HG02678 (cell line): Measurements from ENCODE around the gene DDX6.
"Not testable (repeated sequence)": the region's sequence is repeated elsewhere in the genome, so short reads cannot be mapped to it uniquely, and the experiment has no call there.

Source experiments
- ATAC-seq: cut with Tn5 transposase; IDR thresholded peaks from one replicate; pipeline ENCODE4 v1.9.1; 2021; ENCODE audit warnings: mild to moderate bottlenecking, moderate library complexity; ENCODE audit not compliant: unreplicated experiment

Gene DDX6, protein sequence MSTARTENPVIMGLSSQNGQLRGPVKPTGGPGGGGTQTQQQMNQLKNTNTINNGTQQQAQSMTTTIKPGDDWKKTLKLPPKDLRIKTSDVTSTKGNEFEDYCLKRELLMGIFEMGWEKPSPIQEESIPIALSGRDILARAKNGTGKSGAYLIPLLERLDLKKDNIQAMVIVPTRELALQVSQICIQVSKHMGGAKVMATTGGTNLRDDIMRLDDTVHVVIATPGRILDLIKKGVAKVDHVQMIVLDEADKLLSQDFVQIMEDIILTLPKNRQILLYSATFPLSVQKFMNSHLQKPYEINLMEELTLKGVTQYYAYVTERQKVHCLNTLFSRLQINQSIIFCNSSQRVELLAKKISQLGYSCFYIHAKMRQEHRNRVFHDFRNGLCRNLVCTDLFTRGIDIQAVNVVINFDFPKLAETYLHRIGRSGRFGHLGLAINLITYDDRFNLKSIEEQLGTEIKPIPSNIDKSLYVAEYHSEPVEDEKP

GRCh38 chr11:118791111-118791960 is at the start of gene DDX6:
TSS of gene DDX6 (minus strand) at chr11:118791164. CDS start at chr11:118786251, 4,913 bp downstream.
- peak; percentile 48 for ATAC-seq

DNA sequence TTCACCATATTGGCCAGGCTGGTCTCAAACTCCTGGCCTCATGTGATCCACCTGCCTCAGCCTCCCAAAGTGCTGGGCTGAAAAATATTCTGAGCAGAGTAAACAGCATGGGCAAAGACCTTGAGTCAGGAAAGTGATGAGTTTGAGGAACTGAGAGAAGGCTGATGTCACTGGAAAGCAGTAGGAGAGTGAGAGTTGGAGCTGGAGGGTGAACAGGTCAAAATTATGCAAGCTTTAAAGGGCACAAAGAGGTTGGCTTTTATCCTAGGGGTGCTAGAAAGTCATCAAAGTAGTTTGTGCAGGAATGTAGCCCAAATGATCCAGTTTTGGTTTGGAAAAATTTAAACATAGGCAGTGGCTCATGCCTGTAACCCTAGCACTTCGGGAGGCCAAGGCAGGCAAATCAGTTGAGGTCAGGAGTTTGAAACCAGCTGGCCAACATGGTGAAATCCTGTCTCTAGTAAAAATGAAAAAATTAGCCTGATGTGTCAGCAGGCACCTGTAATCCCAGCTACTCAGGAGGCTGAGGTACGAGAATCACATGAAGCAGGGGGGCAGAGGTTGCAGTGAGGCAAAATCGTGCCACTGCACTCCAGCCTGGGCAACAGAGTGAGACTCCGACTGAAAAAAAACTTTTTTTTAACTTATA is 48.1 kb upstream of the DDX6 start:
- peak; percentile 76 for ATAC-seq

GRCh38 chr11:118837868-118838267 is 46.9 kb upstream of the DDX6 start:
- no peak for ATAC-seq

- no peak for ATAC-seq
Observed at GRCh38 chr11:118834427-118835028, 43.6 kb upstream of the DDX6 start.

GRCh38 chr11:118827118-118827517 is 36.2 kb upstream of the DDX6 start:
- no peak for ATAC-seq

DNA sequence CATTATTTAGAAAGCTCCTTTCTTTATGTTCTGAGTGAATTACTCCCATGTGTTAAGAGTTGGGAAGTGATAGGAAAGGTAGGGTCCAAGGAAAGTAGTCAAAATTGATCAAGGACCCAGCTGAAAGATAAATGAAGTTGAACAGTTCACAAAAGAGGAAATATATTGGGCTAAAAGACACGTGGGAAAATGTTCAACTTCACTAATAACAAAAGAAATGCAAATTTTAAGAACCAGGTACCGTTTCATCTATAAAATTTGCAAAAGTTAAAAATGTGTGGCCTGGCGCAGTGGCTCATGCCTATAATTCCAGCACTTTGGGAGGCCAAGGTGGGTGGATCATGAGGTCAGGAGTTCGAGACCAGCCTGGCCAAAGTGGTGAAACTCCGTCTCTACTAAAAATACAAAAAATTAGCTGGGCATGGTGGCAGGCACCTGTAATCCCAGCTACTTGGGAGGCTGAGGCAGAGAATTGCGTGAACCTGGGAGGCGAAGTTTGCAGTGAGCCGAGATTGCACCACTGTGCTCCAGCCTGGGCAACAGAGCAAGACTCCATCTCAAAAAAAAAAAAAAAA is 32.1 kb upstream of the DDX6 start:
- ATAC-seq = not testable (repeated sequence)

DNA sequence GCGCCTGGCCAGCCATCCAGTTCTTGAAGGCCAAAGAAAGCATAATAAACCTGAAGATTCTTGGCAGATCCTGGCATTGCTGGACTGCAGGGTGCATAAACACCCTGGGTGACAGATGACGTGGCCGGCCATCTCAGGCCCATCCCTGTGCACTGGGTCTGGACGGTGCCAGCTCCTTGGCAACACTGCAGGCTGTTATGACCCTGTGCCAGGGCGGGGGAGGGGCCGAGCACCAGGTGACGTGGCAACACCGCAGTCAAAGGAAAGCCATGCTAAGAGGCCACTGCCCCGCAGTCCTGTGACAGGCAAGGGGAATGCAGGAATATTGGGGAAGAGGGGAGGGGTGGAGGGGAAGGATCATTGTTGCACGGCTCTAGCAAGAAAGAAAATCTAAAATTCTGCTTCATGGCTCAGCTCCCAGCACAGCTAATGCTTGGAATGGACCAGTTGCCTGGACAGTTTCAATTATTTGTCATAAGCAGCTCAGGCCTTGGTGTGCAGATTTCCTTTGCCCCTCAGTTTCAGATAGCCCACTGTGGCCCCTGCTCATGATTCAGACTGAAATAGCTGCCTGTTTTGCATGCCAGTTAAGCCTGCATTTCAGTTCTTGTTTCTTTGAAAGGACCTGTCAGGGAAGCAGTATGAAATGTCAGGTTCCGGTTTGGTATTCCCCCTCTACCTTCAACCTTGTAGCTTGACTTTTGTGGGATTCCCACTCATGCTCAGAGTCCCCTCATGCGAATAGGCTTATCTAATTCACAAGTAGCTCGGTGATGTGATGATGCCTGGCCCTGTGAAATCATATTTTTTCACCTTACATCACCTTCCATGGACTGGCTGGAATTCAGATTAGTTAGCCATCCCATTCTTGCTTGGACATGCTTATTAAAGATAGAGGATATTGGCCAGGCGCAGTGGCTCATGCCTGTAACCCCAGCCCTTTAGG is 29.7 kb upstream of the DDX6 start:
- ATAC-seq = peak; percentile 91

GRCh38 chr11:118820025-118820379 is 29.0 kb upstream of the DDX6 start:
- not testable (repeated sequence) for ATAC-seq

DNA sequence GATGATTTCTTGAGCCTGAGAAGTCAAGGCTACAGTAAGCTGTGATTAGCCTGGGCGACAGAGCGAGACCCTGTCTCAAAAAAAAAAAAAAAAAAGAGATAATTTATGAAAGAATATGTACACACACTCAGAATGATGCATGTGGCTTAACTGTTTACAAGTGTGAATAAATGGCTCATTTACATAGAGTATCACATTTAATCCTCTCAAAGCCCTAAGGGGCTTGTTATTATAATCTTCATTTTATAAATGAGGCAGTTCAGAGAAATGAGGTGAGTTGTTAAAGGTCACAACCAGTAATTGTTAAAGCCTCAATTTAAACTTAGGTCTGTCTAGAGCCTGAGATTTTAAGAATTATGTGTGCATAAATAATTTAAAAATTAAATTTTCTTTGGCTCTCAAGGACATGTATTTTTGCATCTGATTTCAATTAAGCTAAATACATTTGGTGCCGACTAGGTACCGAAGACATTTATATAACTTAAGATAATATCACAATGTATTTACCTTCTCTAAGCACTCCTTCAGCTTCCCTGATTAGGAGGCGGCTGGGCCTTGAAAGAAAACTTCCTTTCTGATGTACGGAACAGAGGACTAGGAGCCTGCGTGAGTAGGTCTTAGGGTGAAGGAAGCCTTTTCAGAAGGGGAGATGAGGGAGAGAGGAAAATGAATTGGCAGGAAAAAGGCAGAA is 28.5 kb upstream of the DDX6 start:
- no peak for ATAC-seq

DNA sequence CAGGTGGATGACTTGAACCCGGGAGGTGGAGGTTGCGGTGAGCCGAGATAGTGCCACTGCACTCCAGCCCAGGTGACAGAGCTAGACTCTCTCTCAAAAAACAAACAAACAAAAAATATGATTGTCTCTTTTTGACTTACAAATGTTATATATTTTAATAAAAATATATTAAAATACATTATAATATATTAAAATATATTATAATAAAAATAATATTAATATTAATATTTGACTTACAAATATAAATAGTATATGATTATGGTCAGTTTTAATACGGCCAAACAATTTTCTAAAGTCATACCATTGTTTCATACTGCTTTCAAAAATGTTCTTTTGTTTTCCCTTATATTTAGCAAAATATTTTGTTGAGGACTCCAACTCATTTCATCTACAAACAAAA is 27.2 kb upstream of the DDX6 start:
- no peak for ATAC-seq

- no peak for ATAC-seq
Observed at GRCh38 chr11:118813551-118813950, 22.6 kb upstream of the DDX6 start.

DNA sequence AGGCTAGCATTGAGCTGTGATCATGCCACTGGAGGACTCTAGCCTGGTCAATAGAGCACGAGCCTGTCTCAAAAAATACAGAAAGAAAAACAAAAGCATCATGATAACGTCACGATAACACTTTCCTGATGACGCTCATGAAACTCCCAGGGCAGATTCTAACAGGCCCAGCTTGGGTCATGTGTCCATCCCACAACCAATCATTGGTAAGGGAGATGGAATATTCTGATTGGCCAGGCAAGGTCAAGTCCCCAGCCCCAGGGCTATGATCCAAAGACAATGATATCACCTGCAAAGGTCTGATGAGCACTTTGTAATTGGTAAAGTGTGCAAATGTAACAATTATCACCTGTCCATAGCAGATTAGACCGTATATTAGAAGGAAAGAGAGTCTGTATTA is 21.5 kb upstream of the DDX6 start:
- no peak for ATAC-seq

- ATAC-seq = no peak
Observed at GRCh38 chr11:118807800-118808778, 17.1 kb upstream of the DDX6 start.

DNA sequence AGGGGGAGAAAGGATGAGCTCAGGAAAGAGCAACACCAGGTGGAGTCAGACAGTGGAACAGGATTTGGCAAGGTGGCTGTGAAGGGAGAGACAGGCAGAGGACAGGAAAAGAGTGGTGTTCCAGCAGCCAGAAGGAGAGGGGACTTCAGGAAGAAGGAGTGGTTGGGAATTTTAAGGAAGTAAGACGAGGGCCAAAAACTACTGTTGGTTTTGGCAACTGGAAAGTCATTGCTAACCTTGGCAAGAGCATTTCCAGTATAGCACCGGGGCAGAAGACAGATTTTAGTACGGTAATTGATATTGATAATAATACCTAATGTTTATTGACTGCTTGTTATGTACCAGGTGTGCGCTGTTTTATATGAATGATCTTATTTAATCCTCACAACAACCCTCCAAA is 15.4 kb upstream of the DDX6 start:
- ATAC-seq = no peak

GRCh38 chr11:118804094-118804493 is 13.1 kb upstream of the DDX6 start:
- no peak for ATAC-seq

GRCh38 chr11:118799372-118799771 is 8.4 kb upstream of the DDX6 start:
- no peak for ATAC-seq

- no peak for ATAC-seq
Observed at GRCh38 chr11:118797510-118797909, 6.5 kb upstream of the DDX6 start.
